GM18907 (cell line): ENCODE data around the gene SNRPD3.

Experiments
- ATAC-seq: cut with Tn5 transposase; IDR thresholded peaks from one replicate; pipeline ENCODE4 v1.9.1; 2021; ENCODE audit warnings: mild to moderate bottlenecking, moderate library complexity; ENCODE audit not compliant: unreplicated experiment

SNRPD3 gene

GRCh38 chr22:24565077-24565476, 9.3 kb downstream of the SNRPD3 start:
- no peak for ATAC-seq

- ATAC-seq, result no peak
Observed at GRCh38 chr22:24566899-24567511, 11.2 kb downstream of the SNRPD3 start.

DNA sequence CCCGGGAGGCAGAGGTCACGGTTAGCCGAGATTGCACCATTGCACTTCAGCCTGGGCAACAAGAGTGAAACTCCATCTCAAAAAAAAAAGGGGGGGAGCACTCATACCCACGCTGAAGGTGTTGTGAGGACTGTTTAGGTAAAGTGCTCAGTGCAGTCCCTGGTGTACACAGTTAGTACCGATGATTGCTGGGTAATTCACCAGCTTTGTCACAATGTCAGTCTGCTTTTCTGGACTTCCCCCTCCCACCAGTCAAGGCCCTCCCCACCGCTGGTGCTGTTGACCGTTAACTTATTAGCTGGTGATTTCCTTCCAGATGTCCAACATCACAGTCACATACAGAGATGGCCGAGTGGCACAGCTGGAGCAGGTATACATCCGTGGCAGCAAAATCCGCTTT, 11.9 kb downstream of the SNRPD3 start:
- no peak for ATAC-seq

DNA sequence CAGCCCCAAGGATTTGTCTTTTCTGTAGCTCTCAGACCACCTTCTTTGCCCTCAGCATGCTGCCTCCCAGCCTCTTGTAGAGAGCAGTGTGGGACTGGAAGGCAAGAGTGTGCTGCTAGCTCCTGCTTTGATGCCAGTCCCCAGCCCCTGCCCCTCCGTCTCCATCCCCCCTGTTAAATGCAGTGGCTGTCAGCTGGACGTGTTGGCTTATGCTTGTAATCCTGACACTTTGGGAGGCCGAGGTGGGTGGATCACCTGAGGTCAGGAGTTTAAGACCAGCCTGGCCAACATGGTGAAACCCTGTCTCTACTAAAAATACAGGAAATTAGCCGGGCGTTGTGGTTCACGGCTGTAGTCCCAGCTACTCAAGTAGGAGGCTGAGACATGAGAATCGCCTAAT, 15.5 kb downstream of the SNRPD3 start:
- ATAC-seq, result no peak

- no peak for ATAC-seq
Observed at GRCh38 chr22:24576778-24577177, 21.0 kb downstream of the SNRPD3 start.

- no peak for ATAC-seq
Observed at GRCh38 chr22:24578355-24579257, 22.8 kb downstream of the SNRPD3 start.

GRCh38 chr22:24579258-24579601, 23.4 kb downstream of the SNRPD3 start:
- ATAC-seq, result no peak

- ATAC-seq, result no peak
Observed at GRCh38 chr22:24580276-24580675, 24.5 kb downstream of the SNRPD3 start.

- no peak for ATAC-seq
Observed at GRCh38 chr22:24582056-24582814, 26.4 kb downstream of the SNRPD3 start.

GRCh38 chr22:24583221-24584165, 27.7 kb downstream of the SNRPD3 start:
- no peak for ATAC-seq

- no peak for ATAC-seq
Observed at GRCh38 chr22:24584166-24584790, 28.5 kb downstream of the SNRPD3 start.

- ATAC-seq, result no peak
Observed at GRCh38 chr22:24584871-24585411, 29.1 kb downstream of the SNRPD3 start.

GRCh38 chr22:24585461-24585860, 29.7 kb downstream of the SNRPD3 start:
- ATAC-seq, result no peak

DNA sequence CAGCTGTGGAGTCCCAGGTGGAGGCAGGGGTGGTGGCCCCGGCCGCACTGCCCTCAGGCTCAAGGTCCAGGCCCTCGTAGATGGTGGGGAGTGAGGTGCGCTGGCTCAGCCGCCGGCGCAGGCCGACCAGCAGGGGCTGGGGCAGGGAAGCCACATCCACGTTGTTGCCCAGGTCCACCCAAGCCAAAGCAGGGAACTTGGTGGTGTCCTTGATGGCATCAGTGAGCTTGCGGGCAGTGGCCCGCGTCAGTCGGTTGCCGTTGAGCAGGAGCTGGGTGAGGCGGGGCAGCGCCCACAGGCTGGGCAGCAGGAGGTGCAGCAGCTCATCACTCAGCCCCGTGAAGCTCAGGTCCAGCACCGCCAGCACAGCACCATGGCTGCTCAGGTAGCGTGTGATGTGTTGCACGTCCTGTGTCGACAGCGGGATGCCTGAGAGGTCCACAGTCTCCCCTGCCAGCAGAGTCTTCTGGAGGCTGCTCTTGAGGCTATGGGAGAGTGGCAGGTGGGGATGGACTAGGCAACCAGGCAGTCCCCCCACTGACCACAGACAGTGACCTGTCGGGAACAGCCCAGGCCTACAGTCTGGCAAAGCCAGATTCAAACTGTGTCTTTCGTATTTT, 30.2 kb downstream of the SNRPD3 start:
- ATAC-seq, result no peak

- ATAC-seq, result no peak
Observed at GRCh38 chr22:24587251-24587650, 31.5 kb downstream of the SNRPD3 start.

GRCh38 chr22:24587948-24588347, 32.1 kb downstream of the SNRPD3 start:
- ATAC-seq, result no peak

- ATAC-seq, result no peak
Observed at GRCh38 chr22:24588381-24588756, 32.6 kb downstream of the SNRPD3 start.

DNA sequence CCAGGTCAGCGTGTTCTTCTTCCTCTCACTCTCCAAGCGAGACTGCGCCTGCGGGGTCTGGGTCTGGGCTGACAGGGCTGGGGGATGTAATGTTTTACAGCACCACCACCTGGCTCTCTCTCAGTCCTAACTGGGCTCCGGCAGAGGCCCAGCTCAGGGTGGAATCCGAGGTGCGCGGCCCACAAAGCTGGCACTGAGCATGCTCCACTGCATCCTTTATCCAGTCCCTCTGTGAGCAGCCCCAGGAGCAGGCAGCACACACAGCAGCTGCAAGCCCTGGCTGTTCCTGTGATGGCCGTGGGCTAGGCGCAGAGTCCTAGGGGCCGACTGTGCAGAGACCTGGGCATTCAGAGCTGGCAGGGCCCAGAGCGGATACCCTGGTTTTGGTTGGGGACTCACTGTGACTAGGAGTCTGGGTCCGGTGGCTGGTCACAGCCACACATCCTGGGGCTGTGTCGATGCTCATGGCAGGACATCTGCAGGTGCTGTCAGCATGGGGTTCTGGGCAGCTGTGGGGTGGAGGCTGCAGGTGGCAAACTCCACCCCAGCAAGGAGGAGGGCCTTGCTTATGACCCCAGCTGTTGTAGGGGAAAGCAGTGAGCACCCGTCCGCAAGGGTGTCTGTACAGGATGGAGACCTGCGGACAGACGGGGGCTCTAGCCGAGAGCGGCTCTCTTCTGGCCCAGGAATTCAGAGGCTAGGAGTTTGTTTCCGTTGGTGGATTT, 33.1 kb downstream of the SNRPD3 start:
- ATAC-seq, result no peak

DNA sequence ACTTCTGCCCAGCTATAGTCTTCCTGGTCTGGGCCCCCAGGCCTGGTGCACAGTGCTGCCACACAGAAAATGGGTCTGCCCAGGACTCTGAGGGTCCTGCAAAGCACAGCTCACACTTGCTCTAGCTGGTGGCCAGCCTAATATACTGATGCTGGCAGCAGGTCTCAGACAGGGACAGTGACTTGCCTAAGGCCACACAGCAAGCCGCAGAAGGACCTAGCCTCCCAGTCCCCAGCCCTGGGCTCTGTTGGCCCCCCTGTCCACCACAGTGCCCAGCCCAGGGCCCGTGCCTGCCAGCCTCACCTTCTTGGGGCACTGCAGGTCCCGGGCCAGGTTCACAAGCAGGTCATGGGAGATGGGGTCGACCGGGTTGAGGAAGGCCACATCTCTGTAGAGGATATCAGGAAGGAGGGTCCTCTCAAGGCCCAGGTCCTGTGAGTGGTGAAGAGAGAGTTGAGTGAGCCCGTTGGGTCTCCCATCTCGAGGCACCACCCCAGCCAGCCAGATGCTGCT, 33.8 kb downstream of the SNRPD3 start:
- no peak for ATAC-seq
